Myocyte (in vitro differentiated cells): ENCODE measurements around the gene TBC1D1. TPM values are rescaled to one million over a fixed set of nuclear protein-coding genes. Genes with fewer than 3 reads are reported as not detected.

Experiments used
- DNase-seq: peaks from one replicate; pipeline ENCODE4 v3.0.0-alpha.2; 2012; ENCODE audit warnings: low read depth
- total RNA-seq: library from RNA; depleted of rRNA; stranded (reverse); fragments of >200 nt; gene quantifications from 2 replicates; pipeline ENCODE4 v1.2.3, GENCODE V29; 2014

The TBC1D1 gene
- total RNA-seq, 1 donor from 2014 or later: 194 TPM

DNA sequence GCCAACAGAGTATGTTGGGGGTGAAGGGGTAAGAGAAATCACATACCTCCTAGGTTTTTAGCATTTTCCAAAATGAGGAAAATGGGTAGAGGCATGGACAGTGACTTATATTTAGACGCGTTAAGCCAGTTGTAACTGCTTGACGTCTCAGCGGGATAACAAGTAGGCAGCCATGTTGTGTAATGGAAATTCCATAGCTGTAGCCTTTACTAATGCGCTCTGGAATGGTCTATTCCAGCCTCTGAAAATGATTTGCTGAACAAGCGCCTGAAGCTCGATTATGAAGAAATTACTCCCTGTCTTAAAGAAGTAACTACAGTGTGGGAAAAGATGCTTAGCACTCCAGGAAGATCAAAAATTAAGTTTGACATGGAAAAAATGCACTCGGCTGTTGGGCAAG lies 204.8 kb downstream of the TBC1D1 start:
- DNase-seq: no peak

GRCh38 chr4:38097818-38098217 lies 206.9 kb downstream of the TBC1D1 start:
- no peak for DNase-seq

DNA sequence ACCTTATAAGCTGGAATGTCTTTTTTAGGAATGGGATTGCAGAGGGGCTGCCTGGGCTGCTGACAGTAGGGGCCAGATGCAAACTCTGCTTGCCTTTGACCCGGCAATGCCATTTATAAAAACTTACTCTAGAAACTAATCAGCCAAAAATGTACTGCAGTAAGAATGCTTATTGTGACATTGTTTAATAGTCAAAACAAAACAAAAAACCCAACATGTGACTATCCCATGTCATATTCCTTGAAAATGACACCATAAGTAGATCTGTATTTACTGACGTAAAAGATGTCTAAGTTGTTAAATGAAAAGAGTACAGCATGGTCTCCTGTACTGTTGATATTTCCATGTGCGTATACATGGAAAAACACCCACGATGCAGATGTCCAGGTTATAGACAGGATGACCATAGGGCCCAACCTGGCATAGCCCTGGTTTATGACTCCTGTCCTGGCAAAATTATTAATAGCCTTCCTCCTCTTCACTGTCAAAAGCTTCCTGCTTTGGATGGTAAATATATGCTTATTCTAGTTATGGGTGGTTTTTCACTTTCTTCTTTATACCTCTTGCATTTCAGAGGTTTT lies 208.2 kb downstream of the TBC1D1 start:
- DNase-seq: no peak

DNA sequence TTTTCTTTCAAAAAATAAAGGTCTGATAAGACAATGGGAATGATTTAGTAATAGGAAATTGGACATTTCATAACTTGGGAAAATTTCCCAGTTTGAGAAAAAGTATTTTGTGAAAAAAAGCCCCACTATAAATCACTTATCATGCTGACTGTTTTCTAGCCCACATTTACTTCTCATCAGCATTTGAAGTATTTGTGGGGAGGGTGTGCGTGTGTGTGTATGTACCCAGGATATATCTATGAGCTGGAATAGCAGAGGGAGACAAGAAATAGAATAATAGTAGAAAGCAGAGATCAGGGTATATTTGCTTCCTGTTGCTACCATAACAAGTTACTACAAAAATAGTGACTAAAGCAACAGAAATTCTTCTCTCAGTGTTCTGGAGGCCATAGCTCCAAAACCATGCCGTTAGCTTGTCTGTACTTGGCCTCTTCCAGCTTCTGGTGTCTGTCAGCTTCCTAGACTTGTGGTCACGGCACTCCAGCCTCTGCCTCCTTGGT lies 209.1 kb downstream of the TBC1D1 start:
- DNase-seq: peak; percentile 71

- DNase-seq: no peak
These were observed 209.8 kb downstream of the TBC1D1 start for GRCh38 chr4:38100474-38101255.

GRCh38 chr4:38101563-38101962 lies 210.7 kb downstream of the TBC1D1 start:
- DNase-seq: no peak

DNA sequence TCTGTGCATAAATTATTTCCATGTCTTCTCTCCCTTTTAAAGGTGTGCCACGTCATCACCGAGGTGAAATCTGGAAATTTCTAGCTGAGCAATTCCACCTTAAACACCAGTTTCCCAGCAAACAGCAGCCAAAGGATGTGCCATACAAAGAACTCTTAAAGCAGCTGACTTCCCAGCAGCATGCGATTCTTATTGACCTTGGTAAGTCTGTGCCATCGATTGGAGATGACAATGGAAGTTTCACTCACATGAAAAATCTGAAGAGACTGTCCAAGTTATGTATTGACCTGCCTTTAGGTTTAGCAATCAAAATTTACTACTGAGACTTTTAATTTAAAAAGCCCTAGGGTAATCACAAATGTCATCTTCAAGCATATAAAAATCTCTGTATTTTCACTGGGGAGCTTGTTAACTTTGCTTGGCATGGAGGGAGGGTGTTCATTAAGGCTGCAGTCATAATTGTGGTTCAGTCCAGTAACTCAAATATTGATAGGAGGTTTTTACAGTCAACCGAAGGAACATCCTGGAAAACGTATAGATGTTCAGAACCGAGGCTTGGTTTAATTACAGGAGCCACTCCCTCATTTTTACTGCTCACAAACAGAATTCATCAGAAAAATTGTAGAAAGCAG lies 212.2 kb downstream of the TBC1D1 start:
- DNase-seq: no peak

GRCh38 chr4:38105475-38106220 lies 214.8 kb downstream of the TBC1D1 start:
- DNase-seq: no peak

GRCh38 chr4:38106311-38106710 lies 215.4 kb downstream of the TBC1D1 start:
- no peak for DNase-seq

- no peak for DNase-seq
These were observed 216.1 kb downstream of the TBC1D1 start for GRCh38 chr4:38106886-38107514.

DNA sequence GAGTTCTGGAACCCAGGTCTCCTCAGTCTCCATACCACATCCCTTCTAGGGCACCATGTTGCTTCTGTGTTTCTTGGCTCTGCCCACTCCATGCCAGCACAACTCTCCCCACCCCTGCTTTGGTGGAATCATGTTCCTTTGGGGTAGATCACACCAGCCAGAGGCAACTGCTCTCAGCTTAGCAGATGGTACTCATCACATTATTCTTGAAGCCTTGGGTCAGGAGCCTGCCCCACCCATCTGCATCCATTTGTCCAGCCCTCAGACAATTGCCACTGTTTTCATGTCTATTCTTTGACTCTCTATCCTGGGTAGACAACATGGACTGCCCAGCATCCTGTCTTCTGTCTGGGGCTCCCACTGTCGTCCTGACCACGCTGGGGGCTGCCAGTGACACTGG lies 216.9 kb downstream of the TBC1D1 start:
- DNase-seq: peak; percentile 81

GRCh38 chr4:38109370-38109769 lies 218.5 kb downstream of the TBC1D1 start:
- DNase-seq: no peak

DNA sequence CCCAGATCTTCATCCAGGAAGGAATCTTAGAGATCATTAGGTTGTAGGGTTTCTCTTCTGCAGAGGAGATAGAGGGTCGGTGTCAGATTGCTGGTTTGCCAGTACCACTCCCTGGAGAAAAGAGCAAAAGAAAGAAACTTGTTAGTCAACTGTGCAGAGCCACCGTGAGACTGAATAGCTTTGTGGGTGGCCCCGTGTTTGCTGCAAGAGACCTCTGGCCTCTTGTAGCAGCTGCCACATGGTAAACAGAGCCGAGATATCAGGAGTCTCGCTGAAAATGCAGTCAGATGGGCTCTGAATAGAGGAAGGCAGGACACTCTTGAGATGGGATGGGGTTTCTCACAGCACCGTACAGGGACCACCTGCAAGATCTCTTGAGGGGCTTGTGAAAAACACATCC lies 219.0 kb downstream of the TBC1D1 start:
- peak; percentile 63 for DNase-seq

- no peak for DNase-seq
These were observed 220.1 kb downstream of the TBC1D1 start for GRCh38 chr4:38111024-38111423.

- peak; percentile 72 for DNase-seq
These were observed 220.8 kb downstream of the TBC1D1 start for GRCh38 chr4:38111717-38112116.

- peak; percentile 56 for DNase-seq
These were observed 222.2 kb downstream of the TBC1D1 start for GRCh38 chr4:38113132-38113531.

DNA sequence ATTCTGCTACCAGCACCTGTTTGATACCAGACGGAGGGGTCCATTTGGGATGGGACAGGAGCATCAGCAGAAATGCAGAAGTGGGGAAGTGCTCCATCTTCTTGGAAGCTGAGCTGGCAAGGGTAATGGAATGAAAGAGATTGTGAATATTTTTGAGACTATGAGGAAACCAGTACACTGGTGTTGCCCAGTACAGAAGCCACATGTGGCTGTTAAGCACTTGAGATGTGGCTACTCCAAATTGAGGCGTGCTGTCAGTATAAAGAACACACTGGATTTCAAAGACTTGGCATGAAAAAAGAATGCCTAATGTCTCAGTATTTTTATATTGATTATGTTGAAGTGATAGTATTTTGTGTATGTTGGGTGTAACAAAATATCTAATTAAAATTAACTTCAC lies 222.7 kb downstream of the TBC1D1 start:
- no peak for DNase-seq

DNA sequence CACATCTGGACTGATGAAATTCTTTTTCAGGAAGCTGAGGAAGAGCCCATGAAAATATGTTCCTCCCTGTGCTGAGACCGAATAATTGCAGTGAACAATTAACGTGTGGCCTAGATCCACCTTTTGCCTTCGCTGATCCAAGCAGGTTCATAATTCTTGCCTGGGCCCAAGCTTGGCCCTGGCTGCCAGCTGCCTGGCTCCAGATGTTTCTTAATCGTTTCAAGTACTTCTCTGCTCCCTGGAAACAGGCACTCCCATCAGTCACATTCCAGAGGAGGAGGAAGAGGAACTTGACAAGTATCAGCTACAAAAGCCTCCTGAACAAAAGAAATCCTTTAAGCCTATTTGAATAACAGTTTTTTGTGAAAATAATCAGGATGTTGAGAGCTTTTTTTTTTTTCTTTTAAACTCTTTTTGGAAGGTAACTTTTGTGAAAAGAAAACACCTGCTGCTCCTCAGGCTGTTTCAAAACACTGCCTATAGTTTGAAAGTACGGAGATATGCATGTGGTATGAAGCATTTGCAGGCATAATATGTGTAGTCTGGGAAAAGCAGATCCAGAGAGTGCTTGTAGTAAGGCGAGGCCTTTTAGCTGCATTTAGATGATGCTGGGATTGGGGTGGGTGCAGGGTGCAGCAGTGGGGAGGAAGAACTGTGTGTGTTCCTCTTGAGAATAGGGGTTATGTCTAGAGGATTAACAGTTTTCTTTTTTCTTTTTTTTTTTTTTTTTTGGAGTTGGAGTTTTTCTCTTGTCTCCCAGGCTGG lies 223.7 kb downstream of the TBC1D1 start:
- DNase-seq: no peak

GRCh38 chr4:38115601-38116000 lies 224.7 kb downstream of the TBC1D1 start:
- no peak for DNase-seq

DNA sequence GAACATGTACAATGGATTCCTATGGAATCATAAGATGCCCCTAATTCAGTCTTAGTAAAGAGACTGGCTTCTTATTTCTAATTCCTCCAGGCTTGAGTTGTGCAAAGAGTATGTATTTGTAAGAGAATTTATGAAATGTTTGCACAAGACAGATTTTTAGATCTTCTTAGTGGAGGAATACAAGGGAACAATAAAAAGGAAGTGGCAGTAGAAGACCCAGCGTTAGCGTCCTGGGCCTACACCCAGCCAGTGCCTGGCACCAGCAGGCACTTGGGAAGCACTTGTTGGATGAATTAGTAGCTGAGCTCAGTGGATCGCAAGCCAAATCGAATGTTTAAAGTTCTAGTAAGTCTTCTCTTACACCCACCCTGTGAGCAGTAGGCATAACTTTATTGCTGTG lies 226.7 kb downstream of the TBC1D1 start:
- DNase-seq: no peak
